GM18870 (cell line): ENCODE measurements around the gene ETV3L.
"Not testable (repeated sequence)": the region's sequence is repeated elsewhere in the genome, so short reads cannot be mapped to it uniquely, and the experiment has no call there.

Source experiments
- ATAC-seq: cut with Tn5 transposase; IDR thresholded peaks from one replicate; pipeline ENCODE4 v1.9.1; 2021; ENCODE audit warnings: moderate library complexity; ENCODE audit not compliant: unreplicated experiment

Gene ETV3L

DNA sequence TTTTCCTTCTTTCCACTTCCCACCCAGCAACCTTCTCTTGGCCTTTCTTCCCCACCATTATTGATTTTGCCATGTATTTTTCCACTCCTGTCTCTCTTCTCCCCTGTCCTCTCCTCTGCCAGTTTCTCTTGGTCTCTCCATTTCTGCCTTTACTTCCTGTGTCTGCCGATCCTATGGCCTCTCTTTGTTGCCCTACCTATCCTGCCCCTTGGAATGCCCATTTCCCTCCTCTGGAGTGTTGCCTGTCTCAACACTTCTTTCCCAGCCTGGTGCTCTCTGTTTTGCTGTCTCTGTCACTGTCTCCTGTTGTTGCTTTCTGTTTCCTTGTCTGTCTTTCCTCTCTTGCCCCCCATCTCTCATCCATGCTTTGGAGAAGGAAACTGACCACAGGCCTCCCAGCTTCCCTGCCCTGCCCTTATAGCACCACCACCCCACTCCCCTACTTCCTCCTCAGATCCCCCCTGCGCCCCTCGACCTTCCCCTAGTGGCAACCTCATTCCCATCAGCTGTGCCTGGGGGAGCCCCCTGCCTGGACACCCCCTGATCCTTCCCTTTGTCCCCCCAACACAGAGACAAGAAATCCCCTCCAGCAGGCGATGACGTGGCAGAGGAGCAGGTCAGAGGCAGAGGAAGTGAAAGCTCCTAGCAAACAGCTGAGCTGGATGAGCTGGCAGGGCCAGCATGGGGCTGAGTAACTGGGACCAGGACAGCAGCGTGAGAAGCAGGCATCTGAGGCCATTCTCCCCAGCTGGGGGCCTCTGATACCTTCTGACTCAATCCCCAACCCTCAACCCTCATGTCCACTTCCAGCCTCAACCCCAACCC, 6.6 kb upstream of the ETV3L start:
- ATAC-seq: peak; percentile 70

DNA sequence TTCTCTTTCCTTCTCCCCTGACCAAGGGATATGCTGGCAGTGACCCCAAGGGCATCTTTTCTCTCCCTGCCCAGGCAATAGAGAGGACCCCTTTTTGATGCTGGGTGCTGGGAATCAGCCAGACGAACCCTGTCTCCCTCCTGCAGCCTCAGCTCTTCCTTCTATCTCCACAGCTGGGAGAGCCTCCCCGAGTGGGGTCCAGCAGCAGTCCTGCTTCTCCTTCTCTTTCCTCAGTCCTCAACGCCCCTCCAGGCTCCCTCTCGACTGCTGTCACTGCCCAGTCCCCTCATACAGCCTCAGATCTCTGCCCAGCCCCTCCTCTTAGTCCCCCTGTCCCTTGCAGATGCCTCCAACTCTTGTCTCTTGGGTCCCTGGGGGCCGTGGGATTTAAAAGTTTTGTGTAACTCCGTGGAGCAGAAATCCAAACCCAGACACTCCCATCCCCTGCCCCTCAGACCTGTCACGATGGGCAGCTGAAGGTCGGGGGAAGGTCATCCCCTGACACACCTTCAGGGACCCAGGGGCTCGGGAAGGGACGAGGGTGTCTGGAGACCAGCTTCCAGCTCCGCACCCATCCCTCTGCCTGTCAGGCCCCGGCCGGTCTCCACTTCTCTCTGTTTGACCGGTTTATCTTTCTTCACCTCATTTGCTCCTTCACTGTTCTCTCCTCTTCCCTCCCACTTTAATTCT, 5.8 kb upstream of the ETV3L start:
- ATAC-seq: no peak

DNA sequence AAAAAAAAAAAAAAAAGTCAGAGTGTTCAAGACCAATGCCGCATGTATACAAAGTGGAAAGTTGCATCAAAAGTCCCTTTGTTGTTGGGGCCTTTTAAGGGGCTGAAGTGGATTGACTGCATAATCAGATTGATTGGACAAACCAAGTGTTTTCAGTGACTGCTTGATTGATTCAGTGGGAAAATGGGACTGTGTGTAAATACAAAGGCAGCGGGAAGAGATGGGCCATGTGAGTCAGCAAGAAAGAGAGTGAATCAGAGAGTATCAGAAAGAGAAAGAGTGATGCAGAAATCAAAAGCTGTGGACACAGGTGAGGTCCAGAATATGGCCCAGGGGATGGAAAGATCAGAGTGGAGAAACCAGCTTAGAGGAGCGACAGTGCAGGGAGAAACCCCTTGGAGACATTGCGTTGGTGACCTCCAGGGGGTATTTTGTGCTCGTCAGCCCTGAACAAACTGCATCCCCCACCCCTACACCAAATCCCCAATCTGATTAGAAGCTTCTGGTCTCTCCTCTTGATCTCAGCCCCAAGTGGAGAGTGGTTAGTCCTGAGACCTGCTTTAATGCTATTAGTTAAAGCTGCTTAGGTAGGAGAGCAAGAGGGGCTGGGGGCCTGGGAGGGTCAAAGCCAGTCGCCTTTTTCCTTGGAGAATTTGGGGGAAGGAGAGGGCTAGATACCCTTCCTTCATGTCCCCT, 5.1 kb upstream of the ETV3L start:
- ATAC-seq: no peak

DNA sequence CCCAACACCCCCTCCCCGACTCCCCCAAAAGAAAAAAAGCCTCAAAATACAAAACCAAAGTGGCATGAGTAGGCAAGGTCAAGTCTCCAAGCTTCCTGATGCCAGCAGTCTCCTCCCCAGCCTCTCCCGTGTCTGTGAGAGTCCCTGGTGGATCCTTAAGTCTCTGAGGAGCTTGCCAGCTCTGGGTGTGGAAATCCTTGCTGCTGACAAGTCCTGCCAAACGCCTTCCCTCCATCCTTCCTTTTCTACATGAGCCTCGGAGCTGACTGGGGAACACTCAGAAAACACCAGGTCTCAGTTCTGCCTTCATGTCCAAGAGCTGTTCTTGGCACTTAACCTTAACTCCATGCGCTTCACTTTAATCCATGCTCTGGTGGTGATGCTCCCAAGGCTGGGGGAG, 3.7 kb upstream of the ETV3L start:
- ATAC-seq: no peak

DNA sequence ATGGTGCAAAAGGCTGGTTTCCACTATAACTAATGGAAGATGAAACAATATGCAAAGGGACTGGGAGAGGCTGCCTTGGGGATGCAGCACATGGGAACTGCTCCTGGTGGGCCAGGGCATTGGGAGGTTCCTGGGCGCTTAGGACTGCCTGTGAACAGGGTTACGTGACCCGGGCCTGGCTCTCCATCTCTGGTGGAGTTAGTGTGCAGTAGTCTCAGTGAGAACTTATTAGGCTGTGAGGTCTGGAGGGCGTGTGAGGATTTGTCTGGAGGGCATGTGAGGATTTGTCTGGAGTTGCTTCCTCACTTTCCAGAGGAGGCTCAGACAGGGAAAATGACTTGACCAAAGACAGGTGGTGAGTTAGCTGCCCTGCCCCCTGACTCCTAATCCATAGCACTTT, 1.5 kb upstream of the ETV3L start:
- ATAC-seq: no peak

DNA sequence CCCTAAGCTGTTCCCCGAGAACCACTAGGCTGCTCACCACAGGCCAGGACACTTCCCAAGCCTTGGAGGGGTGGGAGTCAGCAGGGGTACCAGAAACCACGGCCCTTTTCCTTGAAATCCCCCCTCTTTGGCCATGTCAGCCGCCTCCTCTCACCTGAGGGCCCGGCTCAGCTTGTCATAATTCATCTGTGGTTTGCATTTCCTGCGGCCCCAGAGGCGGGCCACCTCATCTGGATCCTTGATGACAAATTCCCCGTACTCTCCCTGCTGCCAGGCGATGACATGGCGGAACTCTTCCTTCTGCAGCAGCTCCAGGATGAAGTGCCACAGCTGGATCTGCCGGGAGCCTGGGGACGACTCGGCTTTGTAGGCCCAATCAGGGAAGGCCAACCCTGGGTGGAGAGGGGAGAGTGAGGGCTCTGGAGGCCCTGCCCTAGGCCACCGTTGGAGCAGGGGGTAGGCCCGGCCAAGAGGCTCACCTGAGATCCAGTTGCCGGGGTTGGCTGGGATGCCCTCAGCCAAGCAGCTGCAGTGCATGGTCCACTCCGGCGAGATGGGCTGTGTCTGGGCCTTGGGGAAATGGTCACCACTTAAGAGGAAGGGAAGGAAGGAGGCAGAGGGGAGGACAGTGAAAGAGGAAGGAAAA, 498 bp downstream of the ETV3L start:
- not testable (repeated sequence) for ATAC-seq

DNA sequence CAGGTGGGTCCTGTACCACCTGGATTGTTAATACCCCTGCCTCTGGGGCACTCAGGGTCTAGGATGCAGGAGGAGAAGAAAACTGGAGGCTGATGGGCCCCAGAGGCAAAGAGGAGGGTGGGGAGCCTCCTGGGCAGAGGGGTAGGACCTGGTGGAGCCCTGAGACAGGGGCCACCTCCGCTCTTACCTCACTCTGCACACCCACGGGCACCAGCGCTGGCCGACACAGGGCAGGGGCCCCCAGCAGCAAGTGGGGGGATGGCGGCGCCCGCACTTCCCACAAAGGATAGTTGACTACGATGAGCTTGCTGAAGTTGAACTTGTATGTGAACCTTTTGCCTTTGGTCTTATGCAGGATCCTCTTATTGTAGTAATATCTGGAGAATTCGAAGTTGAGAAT, 1.1 kb downstream of the ETV3L start:
- no peak for ATAC-seq

DNA sequence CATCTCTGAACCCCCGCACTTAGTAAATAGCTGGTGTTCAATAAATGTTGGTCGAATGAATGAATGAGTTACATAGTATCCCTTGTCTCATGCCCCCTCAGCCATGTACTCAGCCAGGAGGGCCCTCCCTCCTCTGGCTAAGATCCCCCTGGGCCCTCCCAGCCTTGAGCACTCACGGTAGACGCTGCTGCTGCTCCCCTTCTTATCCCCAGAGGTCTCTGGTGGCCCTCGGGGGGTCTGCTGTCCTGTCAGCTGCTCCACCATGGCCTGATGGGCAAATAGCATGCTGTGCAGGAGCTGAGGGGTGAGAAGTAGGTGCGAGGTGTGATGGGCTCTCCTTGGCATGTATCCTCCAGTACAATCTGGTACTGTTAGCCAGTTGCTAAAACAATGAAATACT, 1.9 kb downstream of the ETV3L start:
- ATAC-seq: no peak

DNA sequence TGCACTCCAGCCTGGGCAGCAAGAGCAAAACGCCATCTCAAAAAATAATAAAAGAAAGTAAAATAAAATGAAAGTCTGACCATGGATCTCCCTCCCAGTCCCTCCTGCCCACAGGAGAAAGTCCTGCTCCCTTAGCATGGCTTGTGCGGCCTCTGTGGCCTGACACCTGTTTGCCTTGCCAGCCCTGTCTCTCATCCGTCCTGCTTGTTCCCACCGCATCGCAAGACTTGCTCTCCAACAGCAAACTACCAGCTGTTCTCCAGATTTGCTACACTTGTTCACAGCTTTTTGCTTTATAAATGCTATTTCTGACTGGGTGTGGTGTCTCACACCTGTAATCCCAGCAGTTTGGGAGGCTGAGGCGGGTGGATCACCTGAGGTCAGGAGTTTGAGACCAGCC, 2.7 kb downstream of the ETV3L start:
- no peak for ATAC-seq

DNA sequence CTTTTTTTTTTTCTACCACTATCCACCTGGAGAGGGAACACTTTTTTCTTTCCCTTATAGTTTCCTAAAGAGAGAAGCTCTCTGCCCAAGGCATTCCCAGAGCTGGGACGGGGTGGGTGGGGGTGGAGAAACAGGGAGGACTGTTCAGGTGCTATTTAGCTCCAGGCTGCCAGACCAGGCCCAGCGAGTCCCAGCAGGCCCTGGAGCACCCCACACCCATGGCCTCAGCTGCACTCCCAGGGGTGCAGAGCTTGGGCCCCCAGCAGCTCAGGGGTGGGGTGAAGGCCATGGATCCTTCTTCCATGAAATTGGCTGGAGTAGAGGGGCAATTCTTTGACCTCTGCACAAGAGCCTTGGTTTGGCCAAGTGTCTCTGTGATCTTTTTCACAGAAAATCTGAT, 4.1 kb downstream of the ETV3L start:
- ATAC-seq: no peak

DNA sequence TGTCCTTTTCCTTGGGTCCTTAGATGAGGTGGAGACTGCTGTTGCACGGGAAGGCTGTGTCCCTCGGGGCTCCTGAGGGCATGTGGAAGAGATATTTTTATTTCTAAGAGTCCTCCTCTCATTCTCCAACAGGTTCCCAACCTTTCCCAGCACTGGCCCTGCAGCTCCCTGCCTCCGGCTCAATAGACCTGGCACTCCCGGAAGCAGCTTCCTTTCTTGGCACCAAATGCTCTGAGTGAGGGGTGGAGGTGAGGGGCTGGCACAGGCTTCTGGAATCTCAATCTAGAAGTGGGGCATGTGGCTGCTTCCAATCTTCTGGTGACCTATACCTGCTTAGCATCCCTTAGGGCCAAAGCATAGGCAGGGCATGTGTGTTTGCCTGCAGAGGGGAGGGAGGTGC, 4.5 kb downstream of the ETV3L start:
- no peak for ATAC-seq

DNA sequence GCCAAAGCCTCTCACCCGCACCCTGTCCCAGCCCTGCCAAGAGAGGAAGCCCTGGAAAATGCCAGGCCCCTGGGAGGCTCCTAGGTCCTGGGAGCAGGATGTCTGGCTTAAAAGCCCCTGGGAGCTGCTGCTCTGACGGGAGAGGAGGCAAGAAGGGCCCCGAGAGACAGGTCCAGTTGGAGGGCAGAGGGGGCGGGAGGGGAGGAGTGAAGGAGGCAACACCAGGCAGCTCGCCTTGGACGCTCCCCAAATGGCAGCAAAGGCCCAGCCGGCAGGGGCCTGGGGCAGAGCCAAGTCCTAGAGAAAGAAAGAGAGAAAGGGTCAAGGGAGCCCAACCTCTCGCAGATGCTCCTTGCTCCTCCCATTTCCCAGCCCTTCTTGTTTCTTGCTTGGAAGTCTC, 6.8 kb downstream of the ETV3L start:
- no peak for ATAC-seq

DNA sequence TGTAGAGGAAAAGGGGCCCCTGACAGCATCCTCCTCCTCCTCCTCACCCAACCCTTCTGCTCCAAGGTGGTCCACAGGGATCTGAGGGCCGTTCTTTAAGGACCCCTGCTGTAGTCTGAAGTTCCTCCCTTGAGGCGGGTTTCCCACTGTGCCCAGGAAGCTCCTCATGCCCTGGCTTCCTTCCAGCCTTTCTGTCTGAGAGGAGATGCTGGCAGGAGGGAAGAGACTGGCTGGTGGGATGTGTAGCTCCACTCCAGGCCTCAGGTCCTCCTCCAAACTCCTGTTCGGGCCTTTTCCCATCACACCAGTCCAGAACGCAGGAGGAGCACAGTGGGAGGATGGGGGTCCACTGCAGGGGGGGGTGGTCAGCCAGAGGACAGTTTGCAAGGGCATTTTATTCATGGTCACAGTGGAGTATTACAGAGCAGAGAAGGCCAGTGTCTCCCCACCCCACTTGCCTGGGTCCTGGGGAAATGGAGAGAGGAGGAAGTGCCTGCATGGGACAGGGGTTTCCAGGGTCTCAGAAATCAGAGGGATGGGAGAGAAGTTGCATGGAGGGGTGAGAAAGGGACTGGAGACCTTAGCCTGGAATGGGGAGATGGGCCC, 7.8 kb downstream of the ETV3L start:
- no peak for ATAC-seq

DNA sequence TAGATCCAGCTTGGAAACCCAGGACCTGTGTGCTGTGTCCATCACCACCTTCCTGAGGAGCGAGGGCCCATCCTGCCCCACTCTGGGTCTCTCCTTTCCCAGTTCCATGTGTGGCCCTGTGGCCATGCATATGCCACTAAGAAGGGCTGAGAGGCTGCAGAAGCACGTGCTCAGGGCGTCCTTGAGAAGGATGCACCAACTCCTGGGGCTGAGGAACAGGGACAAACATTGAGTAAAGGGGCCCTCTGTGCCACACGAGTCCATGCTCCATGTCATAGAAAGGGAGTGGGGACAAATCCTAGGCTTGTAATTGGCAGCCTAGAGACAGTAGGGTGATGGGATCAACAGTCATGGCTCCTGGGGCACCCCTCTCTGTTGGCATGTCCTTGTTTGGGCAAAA, 8.4 kb downstream of the ETV3L start:
- no peak for ATAC-seq

DNA sequence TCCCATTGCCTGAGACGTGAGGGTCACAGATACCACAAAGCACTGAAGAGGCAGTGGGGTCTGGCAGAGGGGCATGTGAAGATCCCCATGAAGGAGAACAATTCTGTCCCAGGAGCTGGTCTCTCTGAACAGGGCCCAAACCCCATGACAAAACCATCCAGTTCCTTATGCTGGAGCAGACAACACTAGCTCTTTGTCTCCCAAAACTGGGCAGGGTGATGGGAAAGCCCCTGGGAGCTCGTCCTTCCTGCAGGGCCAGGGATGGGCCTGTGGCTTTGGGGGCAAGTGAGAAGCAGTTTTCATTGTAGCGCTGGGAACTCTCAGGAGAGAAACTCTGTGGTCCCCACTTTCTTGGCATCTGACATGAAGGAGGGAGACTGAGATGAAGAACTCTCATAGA, 8.8 kb downstream of the ETV3L start:
- no peak for ATAC-seq

DNA sequence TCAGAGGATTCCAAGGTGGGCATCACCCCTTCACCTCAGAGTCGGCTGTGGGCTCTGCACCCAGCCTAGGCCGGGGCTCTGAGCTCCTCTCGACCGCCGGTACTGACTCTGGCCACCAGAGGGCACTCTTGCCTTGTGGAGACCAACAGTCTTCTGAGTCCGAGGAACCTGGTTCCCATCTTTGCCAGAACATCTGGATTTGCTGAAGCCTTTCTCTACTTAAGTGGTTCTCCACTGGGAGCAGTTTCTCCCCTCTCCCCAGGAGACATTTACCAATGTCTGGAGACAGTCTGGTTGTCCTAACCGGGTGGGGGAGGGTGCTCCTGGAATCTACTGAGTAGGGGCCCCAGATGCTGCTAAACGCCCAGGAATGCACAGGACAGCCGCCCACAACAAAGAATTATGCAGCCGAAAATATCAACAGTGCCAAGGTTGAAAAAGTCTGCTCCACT, 9.4 kb downstream of the ETV3L start:
- ATAC-seq: no peak

DNA sequence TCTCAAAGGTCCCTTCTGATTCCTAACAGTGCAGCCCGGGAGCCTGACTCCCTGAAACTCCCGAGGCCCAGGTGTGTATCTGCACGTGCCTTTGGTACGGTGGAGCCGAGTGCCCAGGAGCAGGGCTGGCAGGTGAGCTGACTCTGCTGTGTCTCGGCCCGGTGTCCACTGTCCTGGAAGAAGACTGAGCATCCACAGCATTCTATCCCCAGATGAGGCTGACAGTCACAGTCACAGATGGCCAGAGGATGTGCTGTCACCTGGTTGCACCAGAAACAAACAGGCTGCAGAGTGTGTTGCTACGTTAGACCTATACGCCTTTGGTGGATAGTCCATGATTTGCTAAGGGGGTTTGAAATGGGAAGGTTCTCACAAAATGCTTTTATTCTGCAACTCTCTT, 9.8 kb downstream of the ETV3L start:
- ATAC-seq: no peak

DNA sequence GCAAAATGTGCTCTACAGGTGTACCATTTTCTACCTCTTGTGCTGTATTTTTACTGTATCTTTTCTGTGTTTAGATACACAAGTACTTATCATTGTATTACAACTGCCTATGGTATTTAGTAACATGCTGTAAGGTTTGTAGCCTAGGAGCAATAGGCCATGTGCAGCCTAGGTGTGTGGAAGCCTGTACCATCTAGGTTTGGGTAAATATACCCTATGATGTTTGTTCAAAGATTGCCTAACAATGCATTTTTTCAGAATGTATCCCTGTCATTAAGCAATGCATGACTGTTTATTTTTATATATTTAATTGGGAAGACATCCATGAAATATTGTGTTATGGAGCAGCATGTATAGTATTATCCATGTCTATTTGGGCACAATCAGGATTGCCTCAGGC, 11.0 kb downstream of the ETV3L start:
- no peak for ATAC-seq

DNA sequence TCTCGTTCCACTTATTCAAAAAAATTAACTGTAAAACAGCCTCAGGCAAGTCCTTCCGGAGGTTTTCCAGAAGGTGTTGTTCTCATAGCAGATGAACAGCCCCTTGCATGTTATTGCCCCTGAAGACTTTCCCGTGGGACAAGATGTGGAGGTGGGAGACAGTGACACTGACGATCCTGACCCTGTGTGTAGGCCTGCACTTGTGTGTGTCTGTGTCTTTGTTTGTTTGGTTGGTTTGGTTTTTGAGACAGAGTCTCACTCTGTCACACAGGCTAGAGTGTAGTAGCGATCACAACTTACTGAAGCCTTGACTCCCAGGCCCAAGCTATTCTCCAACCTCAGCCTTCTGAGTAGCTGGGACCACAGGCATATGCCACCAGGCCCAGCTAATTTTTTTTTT, 12.6 kb downstream of the ETV3L start:
- ATAC-seq: no peak

DNA sequence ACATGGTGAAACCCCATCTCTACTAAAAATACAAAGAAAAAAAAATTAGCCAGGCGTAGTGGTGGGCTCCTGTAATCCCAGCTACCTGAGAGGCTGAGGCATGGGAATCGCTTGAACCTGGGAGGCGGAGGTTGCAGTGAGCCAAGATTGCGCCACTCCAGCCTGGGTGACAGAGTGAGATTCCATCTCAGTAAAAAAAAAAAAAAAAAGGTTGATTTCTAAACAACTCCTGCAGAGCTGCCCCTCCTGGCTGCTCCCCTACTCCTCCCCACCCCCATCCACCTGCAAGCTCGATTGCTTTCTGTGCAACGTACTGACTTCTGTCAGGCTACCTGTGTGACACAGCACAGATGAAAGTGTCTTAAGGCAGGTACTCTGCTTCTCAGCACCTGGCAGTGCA, 13.3 kb downstream of the ETV3L start:
- no peak for ATAC-seq

DNA sequence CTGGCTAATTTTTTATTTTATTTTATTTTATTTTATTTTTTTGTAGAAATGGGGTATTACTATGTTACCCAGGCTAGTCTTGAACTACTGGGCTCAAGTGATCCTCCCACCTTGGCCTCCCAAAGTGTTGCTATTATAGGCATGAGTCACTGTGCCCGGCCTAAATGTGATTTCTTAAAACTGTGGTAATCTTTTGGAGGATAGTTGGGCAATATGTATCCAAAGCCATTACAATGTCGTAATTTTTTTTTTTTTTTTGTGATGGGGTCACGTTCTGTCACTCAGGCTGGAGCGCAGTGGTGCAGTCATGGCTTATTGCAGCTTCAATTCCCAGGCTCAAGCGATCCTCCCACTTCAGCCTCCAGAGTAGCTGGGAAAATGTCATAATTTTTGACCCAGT, 14.2 kb downstream of the ETV3L start:
- no peak for ATAC-seq
